Measurements from ENCODE around the gene BAHCC1. TPM values are rescaled to one million over a fixed set of nuclear protein-coding genes. Genes with fewer than 3 reads are reported as not detected.

Gene BAHCC1
- total RNA-seq, 1 experiment from 2014 or later = 33.7 TPM

- H3K4me2 ChIP-seq = peak overlapping the region; percentile 92
- H3F3A ChIP-seq (ENCODE audit: insufficient read depth, low read depth) = no peaks in the 10 kb centered on the region
- intact Hi-C loops (cut with micrococcal nuclease; ENCODE audit: unreplicated experiment) = loop anchor here (1.0 kb wide), 1 partner anchor 21 kb away; no protein-coding TSS in a partner anchor
- peaks cover 5% of the 10 kb centered on the region; the same call in 1 of the 2 replicates for H3K4me1 ChIP-seq (replicated peaks; ENCODE audit: insufficient read depth)
- H3K27me3 ChIP-seq (ENCODE audit: insufficient read depth, low read depth) = no peaks in the 10 kb centered on the region
- peak overlapping the region; percentile 54 for H3K27ac ChIP-seq
- ChIA-PET CTCF (no interaction called here), POLR2A (ENCODE audit: unreplicated experiment) (no interaction called here)
- peaks cover 65% of the 10 kb centered on the region for H3K79me2 ChIP-seq (ENCODE audit: low read depth)
- no peaks in the 10 kb centered on the region for H3K9me2 ChIP-seq (ENCODE audit: insufficient read depth)
- peak overlapping the region; percentile 66 for H3K4me3 ChIP-seq
- peak in 1 of 2 experiments; percentile 56 for DNase-seq
- peak overlapping the region; percentile 79 for H2AFZ ChIP-seq
- no peak for TF ChIP-seq EZH2 (IDR thresholded peaks at IDR 0.05; ENCODE audit: low read depth)
- TF ChIP-seq CTCF (conservative IDR thresholded peaks at IDR 0.05) = no peak
- no peaks in the 10 kb centered on the region for H3K36me3 ChIP-seq (ENCODE audit: low read depth)
- BruUV-seq (replicated peaks) = no TSS peak
- H4K20me1 ChIP-seq (ENCODE audit: insufficient read depth) = no peaks in the 10 kb centered on the region
- H3K9me3 ChIP-seq (ENCODE audit: insufficient read depth, low read depth) = no peaks in the 10 kb centered on the region
Measured at GRCh38 chr17:81400154-81400977, 5.1 kb downstream of the BAHCC1 start.

DNA sequence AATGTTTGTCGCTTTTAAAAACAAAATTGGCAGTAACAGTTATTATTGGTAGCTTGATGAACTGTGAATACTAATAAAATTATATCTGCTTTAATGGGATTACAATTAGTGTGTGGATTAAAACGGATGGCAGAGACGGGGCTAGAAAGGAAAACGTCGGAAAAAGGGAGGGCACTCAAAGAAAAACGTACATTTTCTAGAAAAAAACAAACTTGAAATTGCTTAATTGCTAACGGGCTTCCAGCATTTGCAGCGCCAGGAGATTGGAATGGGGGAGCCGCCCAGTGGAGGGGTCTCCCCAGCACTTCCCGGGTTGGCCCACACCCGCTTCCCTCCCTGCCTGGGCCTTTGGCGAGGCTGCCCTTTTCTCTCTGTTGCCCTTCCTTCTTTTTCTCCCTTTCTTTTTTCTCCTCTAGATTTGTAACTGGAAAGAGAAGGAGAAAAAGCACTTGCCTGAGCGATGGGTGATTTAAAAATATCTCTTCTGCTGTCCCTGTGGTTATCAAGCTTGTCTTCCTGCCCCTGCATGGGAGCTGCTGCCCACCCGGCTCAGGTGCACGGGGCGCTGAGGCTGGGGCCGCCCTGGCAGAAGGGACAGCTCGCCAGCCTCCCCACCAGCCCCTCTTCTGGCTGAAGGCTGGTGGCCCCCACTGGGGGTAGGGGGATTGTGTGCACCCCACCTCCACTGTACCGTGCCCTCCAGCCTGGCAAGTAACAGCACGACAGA lies 5.9 kb downstream of the BAHCC1 start:
- Histone ChIP-seq H3K79me2 (ENCODE audit: low read depth) (peaks cover 59% of the 10 kb centered on the region), H3K27ac (peak overlapping the region; percentile 54; the same call in 1 of the 2 replicates), H4K20me1 (ENCODE audit: insufficient read depth) (no peaks in the 10 kb centered on the region), H3K4me2 (peak overlapping the region; percentile 92), H3K4me1 (replicated peaks; ENCODE audit: insufficient read depth) (peaks cover 5% of the 10 kb centered on the region; the same call in 1 of the 2 replicates), H3K9me2 (ENCODE audit: insufficient read depth) (no peaks in the 10 kb centered on the region), H2AFZ (no peak overlapping the region; the same call in 1 of the 2 replicates), H3K36me3 (ENCODE audit: low read depth) (no peaks in the 10 kb centered on the region), H3K27me3 (ENCODE audit: insufficient read depth, low read depth) (no peaks in the 10 kb centered on the region), H3K9me3 (ENCODE audit: insufficient read depth, low read depth) (no peaks in the 10 kb centered on the region), H3F3A (ENCODE audit: insufficient read depth, low read depth) (no peaks in the 10 kb centered on the region), H3K4me3 (peak overlapping the region; percentile 66; the same call in 1 of the 2 replicates)
- POLR2A ChIA-PET (ENCODE audit: unreplicated experiment) = no interaction called here
- intact Hi-C loops (cut with micrococcal nuclease; ENCODE audit: unreplicated experiment) = loop anchor here (1.0 kb wide), 1 partner anchor 20 kb away; no protein-coding TSS in a partner anchor
- no peak for DNase-seq
- CTCF ChIA-PET = no interaction called here
- TSS peak; percentile 7 for BruUV-seq (replicated peaks)
- no peak for TF ChIP-seq CTCF (conservative IDR thresholded peaks at IDR 0.05)
- TF ChIP-seq EZH2 (IDR thresholded peaks at IDR 0.05; ENCODE audit: low read depth) = no peak

DNA sequence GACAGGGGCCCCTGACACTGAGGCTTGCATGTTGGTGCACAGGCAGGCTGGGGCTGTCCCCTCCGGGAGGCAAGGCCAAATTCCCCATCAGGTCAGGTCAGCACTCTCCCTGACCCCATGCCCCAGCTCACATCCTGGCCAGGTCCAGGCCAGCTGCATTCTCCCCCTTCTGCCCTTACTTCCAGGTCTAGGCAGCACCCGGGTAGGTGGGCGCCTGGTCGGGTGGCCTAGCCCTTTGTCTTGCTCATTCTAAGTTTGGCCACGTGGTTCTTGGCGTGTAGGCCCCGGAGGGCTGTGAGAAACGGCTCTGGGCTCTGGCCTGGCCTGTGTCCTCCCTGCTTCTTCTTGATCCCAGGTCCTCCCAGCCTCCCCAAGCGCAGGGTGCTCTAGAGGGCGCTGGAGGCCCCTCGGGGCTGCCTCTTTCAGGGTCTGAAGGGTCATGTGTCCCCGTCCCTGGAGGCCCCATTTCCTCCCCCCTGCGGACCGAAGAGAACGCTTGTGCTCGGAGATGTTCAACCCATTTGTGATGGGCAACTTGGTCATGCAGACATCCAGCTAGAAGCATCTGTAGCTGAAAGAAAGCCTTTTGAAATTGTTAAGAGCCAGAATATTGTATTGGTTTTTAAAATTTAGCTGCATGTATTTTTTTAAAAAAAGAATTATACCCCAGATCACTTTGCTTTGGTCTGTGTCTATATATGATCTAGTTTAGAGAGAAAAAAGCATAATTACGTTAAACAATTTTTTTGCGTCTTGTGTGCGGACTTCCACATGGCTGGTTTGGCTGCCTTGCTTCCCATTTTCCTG lies 6.7 kb downstream of the BAHCC1 start:
- H3K79me2 ChIP-seq (ENCODE audit: low read depth) = peaks cover 51% of the 10 kb centered on the region
- intact Hi-C loops (cut with micrococcal nuclease; ENCODE audit: unreplicated experiment) = no loop called here
- H3K9me3 ChIP-seq (ENCODE audit: insufficient read depth, low read depth) = no peaks in the 10 kb centered on the region

More for the DNA sequence above, 6.7 kb downstream of the BAHCC1 start:
- CTCF ChIA-PET = no interaction called here
- H2AFZ ChIP-seq = no peak overlapping the region
- H3K4me1 ChIP-seq (replicated peaks; ENCODE audit: insufficient read depth) = peaks cover 5% of the 10 kb centered on the region; the same call in 1 of the 2 replicates
- H4K20me1 ChIP-seq (ENCODE audit: insufficient read depth) = no peaks in the 10 kb centered on the region
- POLR2A ChIA-PET (ENCODE audit: unreplicated experiment) = no interaction called here
- no peaks in the 10 kb centered on the region for H3K27me3 ChIP-seq (ENCODE audit: insufficient read depth, low read depth)
- BruUV-seq (replicated peaks) = no TSS peak
- H3K4me2 ChIP-seq = no peak overlapping the region
- DNase-seq = no peak
- H3K9me2 ChIP-seq (ENCODE audit: insufficient read depth) = no peaks in the 10 kb centered on the region
- H3K27ac ChIP-seq = no peak overlapping the region
- H3K36me3 ChIP-seq (ENCODE audit: low read depth) = no peaks in the 10 kb centered on the region
- no peaks in the 10 kb centered on the region for H3F3A ChIP-seq (ENCODE audit: insufficient read depth, low read depth)
- no peak for TF ChIP-seq EZH2 (IDR thresholded peaks at IDR 0.05; ENCODE audit: low read depth)
- peak; percentile 38; the same call in 1 of the 2 replicates for TF ChIP-seq CTCF (conservative IDR thresholded peaks at IDR 0.05)
- H3K4me3 ChIP-seq = no peak overlapping the region
